SK-N-SH (cell line): ENCODE data around the gene CCHCR1. TPM values are rescaled to one million over a fixed set of nuclear protein-coding genes. Genes with fewer than 3 reads are reported as not detected.

Source experiments
- CTCF ChIA-PET: fragments of 300-600, 350-600 bp; formaldehyde crosslinking; extraction: SDS; loops from one replicate; lab custom pipeline; 2021; lab: Yijun Ruan, JAX
- POLR2A ChIA-PET: fragments of 350-600 bp; sonication (Branson Sonifier 250); formaldehyde crosslinking; extraction: SDS; loops from one replicate; lab custom pipeline; 2020; ENCODE audit warnings: antibody characterized with exemption, inconsistent platforms; lab: Yijun Ruan, JAX
- DNase-seq: peaks from one replicate; pipeline ENCODE4 v3.0.0; 2012
- H2AFZ ChIP-seq: fragments of 200-600 bp; sonication (generic); 2 replicates; pipeline ENCODE4 v1.8.1; 2016; ENCODE audit warnings: antibody characterized with exemption, mild to moderate bottlenecking, low read depth
- H3F3A ChIP-seq: fragments of 200-600 bp; sonication (generic); replicated peaks from 2 replicates; pipeline ENCODE3; 2016; ENCODE audit warnings: antibody characterized with exemption, mild to moderate bottlenecking; ENCODE audit not compliant: insufficient read depth
- H3K27ac ChIP-seq, 2 experiments: fragments of 200-500 bp in 1 of 2; fragments of 200-600 bp in 1 of 2; sonication (Bioruptor generic) in 1 of 2; sonication (generic), shearing (Covaris generic) in 1 of 2; 2 replicates each; pipeline versions ENCODE4 v1.5.1 to v1.6.1; 2014 to 2016; ENCODE audit warnings: low read depth in 2 of 2, inconsistent platforms in 1 of 2, low read length in 1 of 2, mild to moderate bottlenecking in 1 of 2, mixed read lengths in 1 of 2
- H3K27me3 ChIP-seq: fragments of 200-600 bp; sonication (generic), shearing (Covaris generic); 2 replicates; pipeline ENCODE4 v1.6.1; 2016; ENCODE audit warnings: mixed run types; ENCODE audit not compliant: insufficient read depth
- H3K36me3 ChIP-seq, 2 experiments: fragments of 200-500 bp in 1 of 2; fragments of 200-600 bp in 1 of 2; sonication (Bioruptor generic) in 1 of 2; sonication (generic) in 1 of 2; replicated peaks in 1 of 2; 2 replicates each; pipeline versions ENCODE3 to v1.5.1; 2014 to 2016; ENCODE audit warnings: low read length in 1 of 2, mild to moderate bottlenecking in 1 of 2; ENCODE audit not compliant: insufficient read depth in 2 of 2, control insufficient read depth in 1 of 2
- H3K4me1 ChIP-seq, 2 experiments: fragments of 200-500 bp in 1 of 2; fragments of 200-600 bp in 1 of 2; sonication (Bioruptor generic) in 1 of 2; sonication (generic), shearing (Covaris generic) in 1 of 2; 2 replicates each; pipeline versions ENCODE4 v1.5.1 to v1.6.1; 2014 to 2016; ENCODE audit warnings: low read depth in 1 of 2, low read length in 1 of 2, mixed run types in 1 of 2; ENCODE audit not compliant: insufficient read depth in 2 of 2, control insufficient read depth in 1 of 2
- H3K4me2 ChIP-seq: fragments of 200-600 bp; sonication (generic), shearing (Covaris generic); 2 replicates; pipeline ENCODE4 v1.6.1; 2017; ENCODE audit warnings: mixed run types
- H3K4me3 ChIP-seq, 2 experiments: fragments of 200-500 bp in 1 of 2; fragments of 200-600 bp in 1 of 2; sonication (Bioruptor generic) in 1 of 2; sonication (generic), shearing (Covaris generic) in 1 of 2; 2 replicates each; pipeline versions ENCODE4 v1.5.1 to v1.8.1; 2014 to 2016; ENCODE audit warnings: low read depth in 2 of 2, inconsistent platforms in 1 of 2, low read length in 1 of 2, mild to moderate bottlenecking in 1 of 2, mixed read lengths in 1 of 2, moderate library complexity in 1 of 2
- H3K79me2 ChIP-seq: fragments of 200-600 bp; sonication (generic); 2 replicates; pipeline ENCODE4 v1.8.1; 2017; ENCODE audit warnings: mild to moderate bottlenecking; ENCODE audit not compliant: insufficient read depth
- H3K9ac ChIP-seq: fragments of 200-600 bp; sonication (generic); 2 replicates; pipeline ENCODE4 v1.6.1; 2017; ENCODE audit warnings: mixed run types
- H3K9me2 ChIP-seq: fragments of 200-600 bp; sonication (generic); 2 replicates; pipeline ENCODE4 v1.6.1; 2017; ENCODE audit warnings: mixed run types
- H3K9me3 ChIP-seq: fragments of 200-600 bp; sonication (generic); 2 replicates; pipeline ENCODE4 v1.6.1; 2017; ENCODE audit warnings: mixed run types, mild to moderate bottlenecking, moderate library complexity
- H4K20me1 ChIP-seq: fragments of 200-600 bp; sonication (generic); 2 replicates; pipeline ENCODE4 v1.6.1; 2017; ENCODE audit warnings: mild to moderate bottlenecking, mixed run types; ENCODE audit not compliant: insufficient read depth
- CHD2 ChIP-seq: fragments of 150-350 bp; IDR thresholded peaks from 2 replicates; pipeline ENCODE4 v1.6.1; 2018; ENCODE audit warnings: low read length; ENCODE audit not compliant: partially characterized antibody
- EP300 ChIP-seq, 2 experiments: IDR thresholded peaks; 2 replicates each; pipeline versions ENCODE4 v1.4.0 to v1.6.1; 2012; ENCODE audit warnings: borderline replicate concordance in 1 of 2, low read depth in 1 of 2, low read length in 1 of 2
- EZH2phosphoT487 ChIP-seq: fragments of 200-600 bp; sonication (generic); IDR thresholded peaks from 2 replicates; pipeline ENCODE4 v1.6.1; 2017; ENCODE audit warnings: low read depth, mixed run types, mild to moderate bottlenecking, antibody characterized with exemption, moderate library complexity, borderline replicate concordance
- FOXJ3 ChIP-seq: sonication (generic); formaldehyde crosslinking; IDR thresholded peaks from 2 replicates; pipeline ENCODE4 v1.5.1; 2020; ENCODE audit warnings: mild to moderate bottlenecking, missing genetic modification reagents
- GABPA ChIP-seq: IDR thresholded peaks from 2 replicates; pipeline ENCODE4 v1.4.0; 2012; ENCODE audit warnings: low read depth, mild to moderate bottlenecking
- JUND ChIP-seq: IDR thresholded peaks from 2 replicates; pipeline ENCODE4 v1.4.0; 2012
- MXI1 ChIP-seq: IDR thresholded peaks from 2 replicates; pipeline ENCODE4 v1.6.1; 2012; ENCODE audit warnings: mild to moderate bottlenecking, low read depth, low read length, improper control_type of control experiment
- SMC3 ChIP-seq: IDR thresholded peaks from 2 replicates; pipeline ENCODE4 v1.6.1; 2012; ENCODE audit warnings: low read depth, low read length, improper control_type of control experiment
- YY1 ChIP-seq: IDR thresholded peaks from 2 replicates; pipeline ENCODE4 v1.4.0; 2012; ENCODE audit warnings: low read depth, mild to moderate bottlenecking
- WGBS: methylation state at CpG from one replicate; pipeline ENCODE4 v1.1.6; 2017; ENCODE audit warnings: low lambda C conversion rate; 5-methylcytosine and 5-hydroxymethylcytosine counted together
- polyA plus RNA-seq, 3 experiments: library from polyadenylated mRNA; depleted of rRNA; stranded (reverse); fragments of >200 nt; gene quantifications; 2 replicates each; pipeline ENCODE4 v1.2.3, GENCODE V29; 2012
- TF ChIP-seq, protein P1 (sequence below): IDR thresholded peaks from 2 replicates; pipeline ENCODE4 v1.4.0; 2012; ENCODE audit warnings: low read depth, borderline replicate concordance

The CCHCR1 gene
- polyA plus RNA-seq, 1 of the 3 experiments (the other 2 are of a cell fraction), result 18.7 TPM

DNA sequence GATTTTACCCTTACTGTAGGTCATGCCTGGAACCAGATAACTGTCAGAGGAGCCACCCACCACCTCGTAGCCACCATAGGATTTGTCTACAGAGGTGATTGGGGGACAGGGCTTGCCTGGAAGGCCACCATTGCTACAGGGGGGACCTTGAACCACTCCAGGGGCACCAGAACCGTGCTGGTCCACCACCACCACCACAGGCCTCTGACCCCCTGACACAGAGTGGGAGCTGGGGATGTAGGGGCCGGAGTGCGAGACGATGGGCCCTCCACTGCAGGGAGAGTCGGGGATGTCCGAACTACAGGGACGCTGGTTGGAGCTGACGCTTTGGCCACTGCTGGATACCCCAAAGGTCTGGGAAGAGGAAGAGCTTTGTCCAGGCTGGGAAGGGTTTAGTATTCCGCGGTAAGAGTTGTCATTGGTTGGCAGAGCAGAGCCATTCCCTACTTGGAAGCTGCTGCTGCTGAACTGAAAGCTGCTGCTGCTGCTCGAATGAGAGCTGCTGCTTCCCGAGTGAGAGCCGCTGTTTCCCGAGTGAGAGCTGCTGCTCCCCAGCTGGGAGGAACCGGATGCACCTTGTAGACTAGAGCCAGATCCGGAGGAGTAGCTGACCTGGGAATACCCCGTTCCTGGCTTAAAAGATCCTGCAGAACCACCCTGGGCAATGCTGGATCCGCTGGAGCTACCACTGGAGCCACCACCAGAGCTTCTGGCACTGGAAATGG is 40.8 kb downstream of the CCHCR1 start:
- Histone ChIP-seq H3K79me2 (peaks cover 30% of the 10 kb centered on the region), H3K4me1 (peaks cover 2 to 12% of the 10 kb centered on the region in 2 experiments; a peak in 3 of 4 replicates), H2AFZ (no peak overlapping the region), H4K20me1 (no peaks in the 10 kb centered on the region), H3K36me3 (no peaks in the 10 kb centered on the region), H3K27me3 (no peaks in the 10 kb centered on the region), H3F3A (peaks cover 5% of the 10 kb centered on the region), H3K9ac (no peak overlapping the region; the same call in 1 of the 2 replicates), H3K9me2 (no peaks in the 10 kb centered on the region), H3K27ac (no peak overlapping the region; a peak in 1 of 4 replicates), H3K9me3 (no peaks in the 10 kb centered on the region), H3K4me2 (peak overlapping the region; percentile 85), H3K4me3 (peak overlapping the region; percentile 27 to 49; a peak in 3 of 4 replicates)
- ChIA-PET POLR2A (no interaction called here), CTCF (interaction anchor here (0.7 to 2.1 kb wide), 5 partner anchors 11 to 663 kb away, joined by 3 to 7 read pairs (median 4); no protein-coding TSS in a partner anchor)
- DNase-seq, result no peak
- 73% methylated on average over 9 of the region's 19 CpGs for WGBS
- TF ChIP-seq FOXJ3 (no peak), SMC3 (no peak), MXI1 (no peak), JUND (no peak), GABPA (peak; percentile 30; the same call in 1 of the 2 replicates), CHD2 (no peak), EZH2phosphoT487 (no peak)
- TF ChIP-seq, protein P1, sequence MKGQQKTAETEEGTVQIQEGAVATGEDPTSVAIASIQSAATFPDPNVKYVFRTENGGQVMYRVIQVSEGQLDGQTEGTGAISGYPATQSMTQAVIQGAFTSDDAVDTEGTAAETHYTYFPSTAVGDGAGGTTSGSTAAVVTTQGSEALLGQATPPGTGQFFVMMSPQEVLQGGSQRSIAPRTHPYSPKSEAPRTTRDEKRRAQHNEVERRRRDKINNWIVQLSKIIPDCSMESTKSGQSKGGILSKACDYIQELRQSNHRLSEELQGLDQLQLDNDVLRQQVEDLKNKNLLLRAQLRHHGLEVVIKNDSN, result no peak

DNA sequence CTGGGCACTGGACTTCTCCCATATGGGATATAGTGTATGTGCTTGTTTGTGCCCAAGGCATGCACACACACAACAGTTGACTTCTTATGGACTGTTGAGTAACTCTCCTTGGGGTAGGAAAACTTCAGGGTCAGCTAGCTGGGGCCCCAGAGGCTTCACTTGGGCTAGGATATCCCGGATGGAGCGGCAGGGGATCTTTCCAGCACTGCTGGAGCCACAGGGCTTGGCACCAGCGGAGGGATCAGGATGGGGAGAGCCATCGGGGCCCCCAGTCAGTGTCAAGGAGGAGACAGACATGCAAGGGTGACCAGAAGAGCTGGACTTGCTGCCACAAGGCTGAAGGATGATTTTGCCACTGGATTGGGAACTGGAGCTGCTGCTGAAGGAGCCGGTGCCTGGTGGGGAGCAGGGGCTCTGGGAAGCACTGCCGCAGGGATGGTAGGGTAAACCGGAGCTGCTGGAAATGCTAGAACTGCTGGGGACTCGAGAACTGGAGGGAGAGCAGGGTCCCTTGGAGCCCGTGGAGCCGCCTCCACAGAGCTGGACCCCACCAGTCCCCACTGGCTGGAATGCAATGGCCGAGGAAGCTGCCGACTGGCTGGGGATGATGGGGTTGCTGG is 41.6 kb downstream of the CCHCR1 start:
- H3K27ac ChIP-seq, result no peak overlapping the region
- peaks cover 30% of the 10 kb centered on the region for H3K79me2 ChIP-seq
- H3K36me3 ChIP-seq, result no peaks in the 10 kb centered on the region
- H3K9me2 ChIP-seq, result no peaks in the 10 kb centered on the region
- H3K4me3 ChIP-seq, result no peak overlapping the region; a peak in 2 of 4 replicates
- DNase-seq, result no peak
- no peak overlapping the region for H2AFZ ChIP-seq
- H3K4me2 ChIP-seq, result peak overlapping the region; percentile 85
- no peaks in the 10 kb centered on the region for H4K20me1 ChIP-seq
- peaks cover 2 to 12% of the 10 kb centered on the region in 2 experiments; a peak in 3 of 4 replicates for H3K4me1 ChIP-seq
- H3F3A ChIP-seq, result peaks cover 5% of the 10 kb centered on the region
- ChIA-PET POLR2A (no interaction called here), CTCF (interaction anchor here (0.7 to 2.1 kb wide), 7 partner anchors 11 to 663 kb away, joined by 3 to 7 read pairs (median 4); no protein-coding TSS in a partner anchor)
- H3K9ac ChIP-seq, result peak overlapping the region; percentile 69; the same call in 1 of the 2 replicates
- no peak for TF ChIP-seq EP300 (IDR thresholded peaks at IDR 0.05; ENCODE audit: borderline replicate concordance in 1 of 2, low read depth in 1 of 2, low read length in 1 of 2)
- no peak for TF ChIP-seq YY1
- no peak for TF ChIP-seq MXI1
- no peaks in the 10 kb centered on the region for H3K27me3 ChIP-seq
- 55% methylated on average over 12 of the region's 12 CpGs for WGBS
- H3K9me3 ChIP-seq, result no peaks in the 10 kb centered on the region
